ENCODE data around the gene FGD6.

DNA sequence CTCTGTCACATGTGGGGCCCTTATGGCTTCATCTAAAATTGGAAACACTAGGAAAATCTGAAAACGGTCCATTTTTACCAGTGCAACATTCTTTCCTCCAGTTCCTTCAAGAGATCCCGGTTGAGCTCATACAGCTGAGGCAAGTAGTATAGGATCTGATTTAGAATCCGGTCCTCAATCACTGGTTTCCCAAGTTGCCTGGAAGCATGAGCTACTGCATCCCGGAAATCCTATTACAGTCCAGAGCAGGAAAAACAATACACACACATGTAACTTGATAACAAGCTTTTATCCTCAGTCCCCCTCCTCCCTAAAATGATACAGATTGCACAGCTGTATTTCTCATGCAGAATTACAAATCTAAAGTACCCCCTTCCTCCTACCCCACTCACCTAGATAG lies 76.0 kb downstream of the FGD6 start:
- TF ChIP-seq, protein P1, sequence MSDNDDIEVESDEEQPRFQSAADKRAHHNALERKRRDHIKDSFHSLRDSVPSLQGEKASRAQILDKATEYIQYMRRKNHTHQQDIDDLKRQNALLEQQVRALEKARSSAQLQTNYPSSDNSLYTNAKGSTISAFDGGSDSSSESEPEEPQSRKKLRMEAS (IDR thresholded peaks at IDR 0.05): no peak
- TF ChIP-seq, protein P2, sequence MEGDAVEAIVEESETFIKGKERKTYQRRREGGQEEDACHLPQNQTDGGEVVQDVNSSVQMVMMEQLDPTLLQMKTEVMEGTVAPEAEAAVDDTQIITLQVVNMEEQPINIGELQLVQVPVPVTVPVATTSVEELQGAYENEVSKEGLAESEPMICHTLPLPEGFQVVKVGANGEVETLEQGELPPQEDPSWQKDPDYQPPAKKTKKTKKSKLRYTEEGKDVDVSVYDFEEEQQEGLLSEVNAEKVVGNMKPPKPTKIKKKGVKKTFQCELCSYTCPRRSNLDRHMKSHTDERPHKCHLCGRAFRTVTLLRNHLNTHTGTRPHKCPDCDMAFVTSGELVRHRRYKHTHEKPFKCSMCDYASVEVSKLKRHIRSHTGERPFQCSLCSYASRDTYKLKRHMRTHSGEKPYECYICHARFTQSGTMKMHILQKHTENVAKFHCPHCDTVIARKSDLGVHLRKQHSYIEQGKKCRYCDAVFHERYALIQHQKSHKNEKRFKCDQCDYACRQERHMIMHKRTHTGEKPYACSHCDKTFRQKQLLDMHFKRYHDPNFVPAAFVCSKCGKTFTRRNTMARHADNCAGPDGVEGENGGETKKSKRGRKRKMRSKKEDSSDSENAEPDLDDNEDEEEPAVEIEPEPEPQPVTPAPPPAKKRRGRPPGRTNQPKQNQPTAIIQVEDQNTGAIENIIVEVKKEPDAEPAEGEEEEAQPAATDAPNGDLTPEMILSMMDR (IDR thresholded peaks at IDR 0.05 in 2 of 3, conservative IDR thresholded peaks at IDR 0.05 in 1 of 3; ENCODE audit: borderline replicate concordance in 1 of 3, insufficient read depth in 1 of 3, low read depth in 2 of 3, low read length in 2 of 3): no peak
- no peak for TF ChIP-seq EZH2 (IDR thresholded peaks at IDR 0.05)
- no peak for TF ChIP-seq POLR2A (IDR thresholded peaks at IDR 0.05; ENCODE audit: borderline replicate concordance, extremely low read depth, insufficient read depth, insufficient read length)
- no peak for TF ChIP-seq POLR2AphosphoS5 (IDR thresholded peaks at IDR 0.05; ENCODE audit: low read depth, low read length)
- no peak for TF ChIP-seq CEBPB (IDR thresholded peaks at IDR 0.05; ENCODE audit: low read depth)
- TF ChIP-seq EGR1 (IDR thresholded peaks at IDR 0.05; ENCODE audit: low read depth): no peak
